HG03196 (cell line): ENCODE measurements around the gene PANK2.
A peak's percentile ranks its signal among the peaks of the same experiment; 100 is the strongest.
"Not testable (repeated sequence)": the region's sequence is repeated elsewhere in the genome, so short reads cannot be mapped to it uniquely, and the experiment has no call there.

ENCODE experiments used
- ATAC-seq: cut with Tn5 transposase; IDR thresholded peaks from one replicate; pipeline ENCODE4 v1.9.1; 2021; ENCODE audit not compliant: unreplicated experiment

Gene PANK2

DNA sequence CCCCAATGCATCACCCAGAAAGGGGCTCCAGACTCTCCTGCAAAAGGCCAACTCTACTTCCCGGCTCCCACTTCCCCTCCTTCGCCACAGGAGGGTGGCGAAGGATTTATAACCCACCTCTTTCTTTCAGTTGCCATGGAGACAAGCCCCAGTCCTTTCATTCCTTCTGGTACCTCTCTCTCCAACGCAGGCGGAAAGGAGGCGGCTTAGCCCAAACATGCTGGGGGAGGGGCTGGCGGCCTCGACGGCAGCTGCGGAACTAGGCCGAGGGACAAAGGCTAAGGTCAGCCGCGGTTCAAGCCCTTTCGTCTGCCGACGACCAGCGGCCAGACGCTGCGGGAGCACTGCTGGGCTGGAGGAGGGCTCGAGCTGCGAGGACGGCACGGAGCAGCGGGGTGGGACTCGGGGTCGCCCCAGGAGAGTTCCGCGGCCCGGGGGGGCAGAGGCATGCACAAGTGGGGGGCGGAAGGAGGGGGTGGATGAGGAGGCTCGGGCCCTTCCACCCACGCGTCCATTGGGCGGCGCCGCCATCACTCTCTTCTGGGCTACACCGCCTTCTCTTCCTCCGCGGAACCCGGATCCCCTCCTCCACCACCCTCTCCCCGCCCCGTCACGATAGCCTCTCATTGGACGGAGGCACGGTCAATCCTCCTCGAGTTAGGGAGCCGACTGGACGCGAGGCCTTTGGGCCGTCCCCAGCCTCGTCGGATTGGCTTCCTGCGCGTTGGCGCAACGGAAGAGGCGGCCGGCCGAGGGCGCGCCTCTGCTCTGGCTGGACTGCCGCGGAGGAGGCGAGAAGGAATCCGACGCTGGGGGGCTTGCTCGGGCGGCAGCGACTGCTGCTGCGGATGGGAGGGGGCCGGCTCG is at the start of gene PANK2:
Gene PANK2 (plus strand): TSS at position 766 of the 867 bp plus-strand sequence.
- ATAC-seq = peak; percentile 92

DNA sequence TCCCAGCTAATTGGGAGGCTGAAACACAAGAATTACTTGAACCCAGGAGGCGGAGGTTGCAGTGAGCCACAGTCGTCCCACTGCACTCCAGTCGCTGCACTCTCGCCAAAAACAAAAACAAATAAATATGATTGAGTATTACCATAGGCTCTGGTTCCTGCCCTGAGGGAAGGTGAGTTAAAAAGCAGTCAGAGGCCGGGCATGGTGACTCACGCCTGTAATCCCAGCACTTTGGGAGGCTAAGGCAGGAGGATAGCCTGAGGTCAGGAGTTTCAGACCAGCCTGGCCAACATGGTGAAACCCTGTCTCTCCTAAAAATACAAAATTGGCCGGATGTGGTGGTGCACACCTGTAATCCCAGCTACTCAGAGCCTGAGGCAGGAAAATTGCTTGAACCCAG is 49.0 kb upstream of the PANK2 start:
- ATAC-seq = not testable (repeated sequence)

DNA sequence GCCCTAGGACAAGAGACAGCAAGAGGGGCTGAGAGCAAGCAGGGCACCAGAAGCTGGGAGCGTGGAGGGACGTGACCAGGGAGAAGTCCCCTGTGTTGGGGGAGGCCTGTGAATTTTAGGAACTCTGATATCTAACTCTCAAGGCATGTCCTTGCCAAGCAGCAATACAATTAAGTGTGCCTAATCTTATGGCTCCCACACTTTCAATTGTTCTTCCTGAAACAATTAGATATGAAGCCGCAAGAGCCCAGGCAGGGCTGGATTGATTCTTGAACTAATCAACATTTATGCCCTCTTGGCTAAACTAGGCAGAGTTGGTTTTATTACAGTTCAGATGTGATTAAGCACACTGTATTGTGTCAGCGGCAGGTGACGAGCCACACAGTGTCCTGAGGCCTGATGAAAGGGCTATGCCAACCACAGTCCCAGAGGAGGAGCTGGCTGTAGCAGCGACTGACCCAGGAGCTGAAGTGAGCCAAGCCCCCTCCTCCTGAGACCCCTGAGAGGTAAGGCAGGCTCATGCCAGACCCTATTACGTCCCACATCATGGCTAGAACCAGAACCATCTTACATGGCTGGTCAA is 46.7 kb upstream of the PANK2 start:
- ATAC-seq = no peak

DNA sequence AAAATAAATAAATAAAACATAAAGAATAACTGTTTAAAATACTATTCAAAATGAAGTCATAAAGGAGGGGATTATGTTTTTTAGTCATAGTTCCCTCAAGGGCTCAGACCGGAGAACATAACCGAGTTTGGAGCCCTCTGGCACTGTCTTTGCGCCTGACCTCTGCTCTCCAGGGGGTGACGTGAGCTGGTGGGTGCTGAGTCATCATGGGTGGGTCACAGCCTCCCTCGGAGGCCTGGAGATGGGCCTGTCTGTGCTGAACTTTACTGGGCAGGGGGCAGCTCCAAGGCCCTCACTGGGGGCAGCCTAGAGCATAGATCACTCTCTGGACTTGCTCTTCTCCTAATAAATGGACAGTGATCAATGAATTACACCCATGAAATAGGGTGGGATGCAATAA is 45.7 kb upstream of the PANK2 start:
- no peak for ATAC-seq

DNA sequence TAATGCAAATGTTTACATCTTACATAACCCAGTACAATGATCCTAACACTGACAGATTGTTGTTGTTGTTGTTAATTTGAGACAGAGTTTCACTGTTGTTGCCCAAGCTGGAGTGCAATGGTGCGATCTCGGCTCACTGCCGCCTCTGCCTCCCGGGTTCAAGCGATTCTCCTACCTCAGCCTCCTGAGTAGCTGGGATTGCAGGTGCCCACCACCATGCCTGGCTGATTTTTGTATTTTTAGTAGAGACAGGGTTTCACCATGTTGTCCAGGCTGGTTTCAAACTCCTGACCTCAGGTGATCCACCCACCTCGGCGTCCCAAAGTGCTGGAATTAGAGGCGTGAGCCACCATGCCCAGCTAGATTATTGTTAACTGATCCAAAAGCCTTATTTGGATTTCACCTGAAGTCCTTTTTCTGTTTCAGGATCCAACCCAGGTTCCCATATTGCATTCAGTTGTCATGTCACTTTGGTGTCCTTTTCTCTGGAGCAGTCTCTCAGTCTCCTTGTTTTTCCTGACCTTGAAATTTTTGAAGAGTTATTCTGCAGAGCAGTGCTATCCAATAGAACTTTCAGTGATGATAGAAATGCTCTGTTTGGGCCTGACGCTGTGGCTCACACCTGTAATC is 45.1 kb upstream of the PANK2 start:
- not testable (repeated sequence) for ATAC-seq

DNA sequence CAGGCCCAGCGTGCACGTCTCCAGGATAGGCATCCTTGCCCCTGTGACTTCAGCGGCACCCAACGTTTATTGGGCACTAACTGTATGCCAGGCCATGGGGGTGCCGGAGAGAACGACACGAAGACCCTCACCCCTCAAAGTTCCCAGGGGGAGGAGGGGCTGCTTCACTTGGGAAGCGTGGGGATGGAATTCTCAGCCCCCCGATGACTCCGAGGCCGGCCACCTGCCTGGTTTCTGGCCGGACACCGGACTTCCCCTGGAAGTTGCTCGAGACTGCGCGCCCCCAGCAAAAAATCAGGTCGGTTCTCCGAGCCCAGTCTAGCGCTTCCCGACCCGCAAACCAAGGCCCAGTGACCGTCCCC is 42.8 kb upstream of the PANK2 start:
- ATAC-seq = no peak

DNA sequence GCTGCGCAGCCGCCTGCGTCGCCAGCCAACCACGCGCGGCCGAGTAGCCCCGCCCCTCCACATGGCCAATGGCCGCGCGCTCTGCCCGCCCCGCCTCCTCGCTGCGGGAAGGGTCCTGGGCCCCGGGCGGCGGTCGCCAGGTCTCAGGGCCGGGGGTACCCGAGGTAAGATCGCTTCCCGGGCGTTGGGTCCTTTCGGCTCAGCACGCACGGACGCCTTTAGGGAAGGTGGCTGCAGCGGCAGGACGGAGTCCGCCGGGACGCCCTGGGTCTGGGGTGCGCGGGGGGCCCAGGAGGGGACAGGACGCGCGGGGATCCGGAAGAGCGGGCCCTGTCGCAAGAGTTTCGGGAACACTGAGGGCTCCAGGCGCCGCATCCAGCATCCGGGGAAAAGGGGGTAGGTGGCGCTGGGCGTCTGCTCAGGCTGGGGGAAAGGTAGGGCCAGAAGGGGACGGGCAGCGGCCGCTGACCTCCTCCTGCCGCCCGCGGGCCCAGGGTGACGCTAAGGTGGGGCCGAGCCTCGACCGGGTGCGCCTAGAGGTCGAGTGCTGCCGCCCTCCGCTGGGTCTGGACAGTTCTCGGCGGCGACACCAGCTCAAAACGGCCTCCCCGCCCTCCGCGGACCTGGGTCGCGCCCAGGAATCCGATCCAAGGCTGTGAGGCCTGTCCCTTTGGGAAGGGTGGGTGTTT is 42.3 kb upstream of the PANK2 start, which contains the start of gene MAVS:
Gene MAVS (plus strand): TSS at position 95 of the 689 bp plus-strand sequence. CDS start 7,791 bp downstream, outside the sequence.
- ATAC-seq = peak; percentile 90

DNA sequence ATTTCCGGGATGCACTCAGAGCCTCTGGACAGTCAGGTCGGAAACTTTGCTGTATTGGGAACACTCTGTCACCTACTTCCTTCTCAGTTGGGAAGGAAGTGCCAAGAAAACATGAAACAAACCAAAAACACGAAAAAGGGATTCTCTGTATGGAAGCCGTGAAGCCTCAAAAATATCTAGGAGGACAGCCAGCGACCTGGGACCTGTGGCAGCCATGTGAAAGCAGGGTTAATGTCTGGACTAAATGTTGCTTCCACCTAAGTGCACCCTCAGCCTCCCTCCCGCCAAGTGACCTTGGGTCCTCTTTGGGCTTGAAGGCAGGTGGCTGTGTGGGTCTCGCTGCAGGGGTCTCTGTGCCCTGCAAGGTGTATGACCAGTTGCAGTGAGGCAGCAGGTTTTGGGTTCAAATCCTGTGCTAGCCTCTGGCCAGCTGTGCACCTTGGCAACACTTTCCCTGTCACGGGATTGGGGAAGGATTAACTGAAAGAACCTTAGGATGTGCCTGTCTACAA is 41.7 kb upstream of the PANK2 start:
- ATAC-seq = no peak

DNA sequence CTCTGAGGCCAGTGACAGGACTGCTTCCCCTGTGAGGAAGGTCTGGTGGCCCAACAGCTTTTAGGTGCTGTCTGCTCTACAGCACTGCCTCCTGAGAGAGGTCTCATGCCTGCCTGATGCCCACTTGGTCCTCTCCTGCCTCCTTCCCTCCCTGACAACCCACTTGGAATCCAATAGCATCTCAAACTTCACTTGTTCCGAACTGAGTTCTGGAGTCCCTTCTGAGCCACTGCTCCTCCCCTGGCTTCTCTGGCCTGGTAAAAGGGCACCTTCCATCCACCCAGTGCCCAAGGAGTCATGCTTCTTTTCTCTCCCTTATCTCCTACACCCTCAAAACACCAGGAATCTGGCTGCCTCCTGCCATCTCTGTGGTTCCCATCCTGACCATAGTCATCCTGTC is 40.6 kb upstream of the PANK2 start:
- no peak for ATAC-seq

DNA sequence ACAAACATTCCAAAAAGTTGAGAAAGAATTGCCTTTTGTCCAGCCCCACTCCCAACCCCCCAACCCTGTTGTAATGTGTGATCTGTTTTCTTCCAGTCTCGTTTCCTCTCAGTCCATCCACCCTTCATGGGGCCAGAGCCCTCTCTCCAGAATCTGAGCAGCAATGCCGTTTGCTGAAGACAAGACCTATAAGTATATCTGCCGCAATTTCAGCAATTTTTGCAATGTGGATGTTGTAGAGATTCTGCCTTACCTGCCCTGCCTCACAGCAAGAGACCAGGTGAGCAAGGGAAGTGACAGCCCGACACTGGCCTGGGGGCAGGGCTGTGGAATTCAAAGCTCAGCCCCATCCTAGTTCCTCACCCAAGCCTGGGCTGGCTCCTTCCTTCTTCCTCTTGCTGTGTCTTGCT is 34.7 kb upstream of the PANK2 start:
- no peak for ATAC-seq

DNA sequence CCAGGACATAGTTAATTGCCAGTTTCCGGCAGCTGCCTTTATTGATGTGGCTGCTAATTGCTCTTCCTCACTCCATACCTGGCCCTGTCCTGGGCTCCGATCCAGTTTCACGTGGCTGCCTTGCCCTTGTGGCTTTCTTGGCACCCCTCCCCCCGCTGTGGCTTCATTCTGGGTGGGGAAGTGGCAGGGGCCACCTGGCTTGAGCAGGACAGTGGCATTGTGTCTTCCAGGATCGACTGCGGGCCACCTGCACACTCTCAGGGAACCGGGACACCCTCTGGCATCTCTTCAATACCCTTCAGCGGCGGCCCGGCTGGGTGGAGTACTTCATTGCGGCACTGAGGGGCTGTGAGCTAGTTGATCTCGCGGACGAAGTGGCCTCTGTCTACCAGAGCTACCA is 31.8 kb upstream of the PANK2 start:
- ATAC-seq = no peak

DNA sequence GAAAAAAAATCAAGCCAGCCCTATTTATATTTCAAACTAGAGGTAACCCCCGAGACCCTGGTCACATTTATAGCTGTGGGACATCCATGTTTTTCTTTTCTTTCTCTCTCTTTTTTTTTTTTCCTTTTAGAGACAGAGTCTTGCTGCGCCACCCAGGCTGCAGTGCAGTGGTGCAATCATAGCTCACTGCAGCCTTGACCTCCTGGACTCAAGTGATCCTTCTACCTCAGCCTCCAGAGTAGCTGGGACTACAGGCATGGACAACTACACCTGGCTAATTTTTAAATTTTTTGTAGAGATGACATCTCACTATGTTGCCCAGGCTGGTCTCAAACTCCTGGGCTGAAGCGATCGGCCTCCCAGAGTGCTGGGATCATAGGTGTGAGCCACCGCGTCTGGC is 30.5 kb upstream of the PANK2 start:
- ATAC-seq = no peak

DNA sequence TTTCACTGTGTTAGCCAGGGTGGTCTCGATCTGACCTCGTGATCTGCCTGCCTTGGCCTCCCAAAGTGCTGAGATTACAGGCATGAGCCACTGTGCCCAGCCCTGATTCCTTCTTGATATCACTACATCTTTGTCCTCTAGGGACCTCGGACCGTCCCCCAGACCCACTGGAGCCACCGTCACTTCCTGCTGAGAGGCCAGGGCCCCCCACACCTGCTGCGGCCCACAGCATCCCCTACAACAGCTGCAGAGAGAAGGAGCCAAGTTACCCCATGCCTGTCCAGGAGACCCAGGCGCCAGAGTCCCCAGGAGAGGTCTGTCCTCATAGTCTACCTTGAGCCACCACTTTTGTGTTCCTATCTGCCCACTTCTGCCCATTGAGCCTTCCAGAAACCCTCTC is 28.0 kb upstream of the PANK2 start:
- no peak for ATAC-seq

DNA sequence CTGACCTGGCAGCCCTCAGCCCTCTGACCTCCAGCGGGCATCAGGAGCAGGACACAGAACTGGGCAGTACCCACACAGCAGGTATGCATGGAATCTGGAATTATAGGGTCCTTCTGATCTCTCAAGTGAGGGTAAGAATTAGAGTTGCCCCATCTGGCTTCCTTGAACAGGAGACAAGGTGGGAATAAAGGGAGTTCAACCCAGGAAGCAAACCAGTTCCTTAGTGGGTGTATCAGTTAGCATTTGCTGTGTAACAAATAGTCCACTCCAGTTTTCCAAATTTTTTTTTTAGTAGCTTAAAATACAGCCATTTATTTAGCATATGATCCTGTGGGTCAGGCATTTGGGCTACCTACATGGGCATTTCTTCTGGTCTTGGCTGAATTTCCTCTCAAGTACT is 26.9 kb upstream of the PANK2 start:
- ATAC-seq = no peak

DNA sequence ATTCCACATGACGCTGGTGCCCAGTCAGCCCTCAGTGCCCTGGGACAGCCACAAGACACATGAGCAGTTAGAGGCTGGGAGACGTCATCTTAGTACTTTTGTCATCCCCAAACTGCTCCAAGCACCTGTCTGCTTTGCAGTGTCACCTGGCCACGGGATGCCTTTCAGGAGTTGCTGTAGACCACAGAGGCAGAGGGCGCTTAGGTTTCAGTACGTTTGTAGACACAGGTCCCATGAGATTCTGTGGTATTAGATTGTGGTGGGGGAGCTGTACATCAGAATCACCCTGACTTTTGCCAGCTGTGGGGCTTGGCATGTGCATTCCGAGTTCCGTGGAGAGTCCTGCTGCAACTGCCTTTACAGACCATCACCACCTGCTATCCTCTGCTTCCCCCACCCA is 25.9 kb upstream of the PANK2 start:
- no peak for ATAC-seq

DNA sequence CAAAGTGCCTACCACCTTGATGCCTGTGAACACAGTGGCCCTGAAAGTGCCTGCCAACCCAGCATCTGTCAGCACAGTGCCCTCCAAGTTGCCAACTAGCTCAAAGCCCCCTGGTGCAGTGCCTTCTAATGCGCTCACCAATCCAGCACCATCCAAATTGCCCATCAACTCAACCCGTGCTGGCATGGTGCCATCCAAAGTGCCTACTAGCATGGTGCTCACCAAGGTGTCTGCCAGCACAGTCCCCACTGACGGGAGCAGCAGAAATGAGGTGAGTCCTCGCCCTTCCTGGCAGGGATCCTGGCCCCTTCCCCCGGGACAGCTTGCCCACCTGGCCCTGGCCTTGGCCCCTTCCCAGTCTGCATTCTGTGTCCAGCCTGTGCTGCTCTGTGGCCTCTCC is 24.7 kb upstream of the PANK2 start:
- ATAC-seq = no peak

DNA sequence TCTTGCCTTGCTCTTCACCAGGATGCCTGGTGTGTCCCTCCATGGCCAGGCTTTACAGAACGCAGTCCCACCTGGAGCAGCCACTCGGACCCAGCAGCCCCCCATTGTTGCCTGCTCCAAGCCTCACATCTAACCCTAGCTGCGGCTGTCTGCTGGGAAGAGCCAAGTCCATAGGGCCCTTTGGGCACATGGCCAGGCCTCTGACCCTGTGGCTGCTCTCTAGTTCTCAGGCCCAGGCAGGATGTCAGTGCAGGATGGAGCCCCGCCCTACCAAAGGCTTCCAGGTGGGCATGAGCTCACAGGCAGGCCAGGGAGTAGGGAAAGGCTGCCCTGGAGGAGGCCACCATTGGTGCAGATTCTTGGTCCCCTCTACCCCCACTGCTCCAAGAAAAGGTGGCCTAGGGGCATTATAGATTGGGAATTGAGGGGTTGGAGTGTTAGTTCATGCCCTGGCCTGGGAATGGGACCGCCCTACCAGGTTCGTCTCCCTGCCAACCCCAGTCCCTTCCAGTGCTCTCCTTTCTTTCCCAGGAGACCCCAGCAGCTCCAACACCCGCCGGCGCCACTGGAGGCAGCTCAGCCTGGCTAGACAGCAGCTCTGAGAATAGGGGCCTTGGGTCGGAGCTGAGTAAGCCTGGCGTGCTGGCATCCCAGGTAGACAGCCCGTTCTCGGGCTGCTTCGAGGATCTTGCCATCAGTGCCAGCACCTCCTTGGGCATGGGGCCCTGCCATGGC is 23.9 kb upstream of the PANK2 start:
- ATAC-seq = no peak

DNA sequence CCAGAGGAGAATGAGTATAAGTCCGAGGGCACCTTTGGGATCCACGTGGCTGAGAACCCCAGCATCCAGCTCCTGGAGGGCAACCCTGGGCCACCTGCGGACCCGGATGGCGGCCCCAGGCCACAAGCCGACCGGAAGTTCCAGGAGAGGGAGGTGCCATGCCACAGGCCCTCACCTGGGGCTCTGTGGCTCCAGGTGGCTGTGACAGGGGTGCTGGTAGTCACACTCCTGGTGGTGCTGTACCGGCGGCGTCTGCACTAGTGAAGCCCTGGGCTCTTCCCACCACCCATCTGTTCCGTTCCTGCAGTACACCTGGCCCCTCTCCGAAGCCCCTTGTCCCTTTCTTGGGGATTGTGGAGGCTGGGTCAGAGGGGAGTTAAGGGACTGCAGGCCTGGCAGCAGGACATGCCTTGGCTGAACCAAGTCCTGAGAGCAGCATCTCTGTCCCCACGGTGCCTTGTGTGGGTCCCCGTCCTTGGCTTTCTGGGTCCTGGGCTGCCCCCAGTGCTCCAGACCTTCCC is 23.2 kb upstream of the PANK2 start:
- ATAC-seq = no peak

DNA sequence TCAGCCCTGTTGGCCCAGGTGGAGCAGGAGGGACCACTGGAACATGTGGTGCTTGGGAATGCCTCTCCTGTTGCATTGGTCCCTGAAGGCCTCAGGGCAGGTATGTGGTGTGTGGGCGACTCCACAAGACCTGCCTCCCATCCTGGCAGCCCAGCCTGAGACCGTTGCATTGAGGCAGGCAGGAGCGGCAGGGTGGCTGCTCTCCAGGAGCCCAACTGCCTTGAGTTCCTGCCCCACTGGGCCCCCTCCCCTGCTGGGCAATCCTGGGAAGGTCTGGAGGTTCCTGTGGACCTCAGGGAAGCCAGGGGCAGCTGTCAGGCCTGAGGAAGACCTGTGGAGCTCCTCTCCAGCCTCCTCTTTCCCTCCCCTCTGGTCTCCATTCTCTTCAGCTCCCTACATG is 22.7 kb upstream of the PANK2 start:
- no peak for ATAC-seq

DNA sequence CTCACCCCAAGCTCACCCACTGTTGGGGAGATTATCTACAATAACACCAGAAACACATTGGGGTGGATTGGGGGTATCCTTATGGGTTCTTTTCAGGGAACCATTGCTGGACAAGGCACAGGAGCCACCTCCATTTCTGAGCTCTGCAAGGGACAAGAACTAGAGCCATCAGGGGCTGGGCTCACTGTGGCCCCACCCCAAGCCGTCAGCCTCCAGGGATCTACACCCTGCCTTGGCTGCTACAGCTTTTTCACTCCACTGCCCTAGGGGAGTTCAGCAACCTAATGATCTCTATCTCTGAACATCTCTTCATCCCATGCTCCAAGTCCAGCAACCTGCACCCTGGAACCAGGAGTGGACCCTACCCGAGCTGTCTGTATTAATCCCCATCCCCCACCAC is 21.4 kb upstream of the PANK2 start:
- ATAC-seq = no peak
